Erythroblast (primary cell): ENCODE measurements around the gene ARHGEF4.

Source experiments
- GATA1 ChIP-seq: IDR thresholded peaks from 2 replicates; pipeline ENCODE4 v1.6.1; 2011; ENCODE audit warnings: low read depth, mild to moderate bottlenecking, control low read depth, low read length, moderate library complexity
- POLR2A ChIP-seq: IDR thresholded peaks from 2 replicates; pipeline ENCODE4 v1.6.1; 2011; ENCODE audit warnings: mild to moderate bottlenecking, low read length

- no peak for TF ChIP-seq POLR2A
- TF ChIP-seq GATA1 = no peak
These were observed 140.8 kb downstream of the ARHGEF4 start for GRCh38 chr2:130977461-130978050.
